T-helper 2 cell (primary cell): Measurements from ENCODE around the gene MIOS.

Source experiments
- DNase-seq, 5 experiments: peaks; one replicate each; pipeline versions ENCODE4 v3.0.0 to v3.0.0-alpha.2; 2012 to 2022

Gene MIOS

DNA sequence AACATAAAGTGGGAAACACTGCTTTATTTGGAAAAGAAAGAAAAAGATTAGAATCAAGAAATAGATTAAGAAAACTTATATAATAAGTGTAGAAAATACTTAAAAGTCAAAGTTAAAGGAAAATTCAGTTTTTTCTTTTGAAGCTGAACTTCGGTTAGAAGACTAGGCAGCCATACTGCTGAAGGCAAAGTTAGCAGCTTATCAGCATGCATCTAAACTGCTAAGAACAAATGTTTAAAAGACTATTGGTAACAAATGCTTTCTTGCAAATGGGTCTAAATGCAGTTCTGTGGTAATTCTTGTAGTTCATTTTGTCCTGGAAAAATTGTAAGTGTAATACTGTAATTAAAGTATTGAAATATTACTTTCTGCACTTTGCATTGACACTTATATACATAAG lies 18.0 kb downstream of the MIOS start:
- DNase-seq = no peak

DNA sequence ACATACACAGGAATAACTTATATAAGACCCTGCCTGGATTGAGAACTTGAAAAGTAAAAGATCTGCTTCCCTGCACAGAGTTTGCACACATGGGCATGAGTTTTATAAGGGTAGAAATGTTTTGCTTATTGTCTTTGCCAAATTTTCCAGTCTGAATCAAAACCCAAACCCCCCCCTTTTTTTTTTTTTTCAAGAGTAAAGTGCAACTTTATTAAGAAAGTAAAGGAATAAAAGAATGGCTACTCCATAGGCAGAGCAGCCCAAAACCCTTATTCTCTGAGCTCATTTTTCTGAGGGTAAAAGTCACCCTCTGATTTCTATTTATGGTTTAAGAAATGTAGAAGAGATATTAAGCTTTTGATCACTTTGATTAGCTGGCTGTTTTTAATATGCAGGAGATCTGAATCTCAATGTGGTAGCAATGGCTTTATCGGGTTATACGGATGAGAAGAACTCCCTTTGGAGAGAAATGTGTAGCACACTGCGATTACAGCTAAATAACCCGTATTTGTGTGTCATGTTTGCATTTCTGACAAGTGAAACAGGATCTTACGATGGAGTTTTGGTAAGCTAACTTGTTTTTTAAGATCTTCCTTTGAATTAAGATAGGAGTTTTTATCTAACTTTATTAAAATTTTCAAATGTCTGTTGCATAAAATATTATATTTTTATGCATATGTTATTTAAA lies 18.7 kb downstream of the MIOS start:
- DNase-seq = no peak

DNA sequence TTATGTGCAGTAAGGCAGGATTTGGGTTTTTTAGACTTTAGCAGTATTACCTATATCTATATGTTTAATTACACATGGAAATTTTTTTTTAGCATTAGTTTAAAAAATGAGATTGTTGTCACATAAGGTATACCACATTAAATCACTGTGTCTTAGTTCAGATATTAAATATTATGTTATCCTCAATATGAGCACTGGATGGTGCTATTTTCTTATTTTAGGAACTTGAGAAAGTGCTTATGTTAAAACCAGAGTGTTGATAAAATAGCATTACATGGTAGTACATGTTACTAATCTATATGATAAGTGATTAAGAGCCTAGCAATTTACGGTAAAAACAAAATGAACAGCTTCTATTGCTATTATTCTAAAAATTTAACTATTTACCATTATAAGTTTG lies 28.8 kb downstream of the MIOS start:
- DNase-seq = peak in 2 of 5 experiments; percentile 7 to 44

DNA sequence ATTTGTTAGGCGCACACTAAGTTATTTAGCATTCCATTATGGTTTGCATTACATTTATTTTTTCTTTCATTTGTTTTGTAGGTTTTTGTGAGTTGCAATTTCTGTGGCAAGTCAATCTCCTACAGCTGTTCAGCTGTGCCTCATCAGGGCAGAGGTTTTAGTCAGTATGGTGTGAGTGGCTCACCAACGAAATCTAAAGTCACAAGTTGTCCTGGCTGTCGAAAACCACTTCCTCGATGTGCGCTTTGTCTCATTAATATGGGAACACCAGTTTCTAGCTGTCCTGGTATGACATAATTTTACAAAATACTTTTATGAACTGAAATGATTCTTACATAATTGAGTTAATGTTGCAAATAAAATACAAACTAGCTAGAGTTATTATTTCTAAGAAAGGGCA lies 29.5 kb downstream of the MIOS start:
- DNase-seq = peak in 1 of 5 experiments; percentile 18

DNA sequence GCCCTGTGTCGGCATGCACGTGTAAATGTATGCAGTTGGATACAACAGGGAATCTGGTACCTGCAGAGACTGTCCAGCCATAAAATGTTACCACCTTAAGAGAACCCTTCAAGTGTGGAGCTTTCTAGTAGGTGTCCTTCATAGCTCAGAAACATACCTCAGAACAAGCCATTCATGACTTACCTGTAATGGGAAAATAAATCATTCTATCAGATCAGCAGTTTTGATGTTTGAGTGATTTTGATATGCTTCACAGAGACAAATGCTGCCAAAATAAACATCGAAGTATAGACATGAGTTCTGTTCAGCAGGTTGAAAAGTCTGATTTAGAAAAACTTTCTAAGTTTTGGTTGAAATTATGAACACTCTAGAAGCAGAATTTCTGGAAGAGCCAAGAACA lies 40.3 kb downstream of the MIOS start:
- no peak for DNase-seq

DNA sequence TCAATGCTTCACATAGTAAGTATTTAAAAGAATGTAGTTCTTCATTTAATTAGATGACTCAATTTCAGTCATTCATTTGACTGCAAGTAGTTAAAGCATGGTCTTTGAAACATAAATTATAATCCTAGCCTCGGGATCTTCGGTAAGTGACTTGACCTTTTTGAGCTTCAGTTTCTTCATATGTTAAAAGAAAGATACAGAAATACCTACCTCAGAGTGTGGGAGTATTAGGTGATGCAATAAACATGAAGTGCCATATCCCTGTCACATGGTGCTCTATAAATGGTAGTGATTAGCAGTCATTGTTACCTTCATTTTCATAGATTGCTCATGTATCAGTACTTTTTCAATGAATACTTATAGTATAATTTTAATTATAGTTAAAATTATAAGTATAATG lies 42.6 kb downstream of the MIOS start:
- no peak for DNase-seq

DNA sequence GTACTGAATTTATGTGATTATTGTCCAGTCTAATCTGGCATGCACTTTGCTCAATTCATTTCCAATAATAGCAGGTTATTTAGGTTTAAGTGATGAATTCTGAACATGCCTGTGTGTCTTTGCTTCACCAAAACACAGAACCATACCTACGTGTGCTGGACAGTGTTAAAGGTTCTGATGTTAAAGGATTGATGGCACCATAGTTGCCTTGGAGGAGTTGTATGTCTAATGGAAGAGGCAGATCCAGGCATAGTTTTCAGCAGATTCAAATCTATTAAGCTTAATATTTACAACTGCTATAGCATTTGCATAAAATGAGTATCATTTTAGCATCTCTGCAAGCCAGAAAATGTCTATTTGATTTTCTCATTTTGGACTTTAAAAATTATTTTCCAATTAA lies 45.8 kb downstream of the MIOS start:
- no peak for DNase-seq

DNA sequence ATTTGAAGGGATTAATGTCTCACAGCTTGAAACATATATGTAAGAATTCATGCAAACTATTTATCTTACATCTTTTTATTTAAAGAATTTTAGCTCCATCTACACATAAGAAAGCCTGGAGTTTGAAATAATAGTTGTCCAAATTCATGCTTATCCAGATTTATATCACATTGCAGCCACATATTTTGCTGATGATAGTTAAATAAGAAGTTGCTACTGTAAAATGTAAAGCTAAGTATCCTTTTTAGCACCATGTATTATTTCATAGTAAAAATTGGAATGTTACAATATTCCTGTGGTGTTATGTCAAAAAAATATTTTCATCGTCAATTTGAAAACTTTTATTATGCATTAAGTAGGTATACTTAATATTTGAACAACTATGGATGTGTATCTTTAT lies 46.5 kb downstream of the MIOS start:
- DNase-seq = no peak

DNA sequence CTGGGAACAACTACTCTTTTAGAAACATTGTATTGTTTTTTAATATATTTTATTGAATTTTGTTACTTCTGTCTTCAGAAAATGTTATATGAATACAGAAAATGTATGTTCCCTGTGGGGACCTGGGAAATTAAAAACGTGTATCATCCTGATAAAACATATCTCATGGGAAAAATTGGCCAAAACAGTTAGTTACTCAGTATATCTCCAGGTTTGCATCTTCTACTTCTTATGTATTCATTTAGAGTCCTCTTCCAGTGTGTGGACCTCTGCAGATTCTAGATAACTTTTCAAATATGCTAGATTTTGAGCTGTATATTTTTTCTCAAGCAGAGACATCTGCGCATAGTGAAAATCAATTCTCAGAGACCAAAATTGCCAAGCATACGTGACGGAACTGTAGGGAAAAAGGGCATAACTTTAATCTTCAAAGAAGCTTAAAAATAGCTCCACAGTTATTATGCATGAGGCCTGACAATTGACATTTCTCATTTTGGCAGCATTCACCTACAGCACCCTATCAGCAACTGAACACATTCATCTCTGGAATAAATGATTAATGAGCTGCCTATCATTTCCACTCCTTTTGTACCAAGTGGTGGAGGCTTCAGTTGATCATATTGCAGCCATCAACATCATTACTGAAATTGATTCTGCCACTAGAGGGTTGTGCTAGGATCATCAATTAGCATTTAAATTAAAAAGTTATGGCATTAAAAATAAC lies 47.5 kb downstream of the MIOS start:
- no peak for DNase-seq

DNA sequence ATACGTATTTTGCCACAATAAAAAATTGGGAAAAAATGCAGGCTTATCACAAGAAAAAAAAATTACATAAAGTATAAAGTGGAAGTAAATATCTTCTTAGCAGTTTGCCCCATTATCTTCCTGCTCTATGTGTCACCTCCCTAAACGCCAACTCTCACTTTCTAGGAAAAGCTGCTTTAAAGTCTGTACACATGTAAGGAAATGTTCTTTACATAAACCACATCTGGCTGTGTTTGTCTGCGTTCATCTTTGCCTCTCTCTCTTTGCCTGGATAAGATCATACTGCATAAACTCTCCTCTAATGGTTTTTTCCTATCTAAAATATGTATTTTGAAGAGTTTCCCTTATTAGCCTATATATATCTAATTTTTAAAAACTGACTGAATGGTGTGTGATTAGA lies 50.9 kb downstream of the MIOS start:
- no peak for DNase-seq

DNA sequence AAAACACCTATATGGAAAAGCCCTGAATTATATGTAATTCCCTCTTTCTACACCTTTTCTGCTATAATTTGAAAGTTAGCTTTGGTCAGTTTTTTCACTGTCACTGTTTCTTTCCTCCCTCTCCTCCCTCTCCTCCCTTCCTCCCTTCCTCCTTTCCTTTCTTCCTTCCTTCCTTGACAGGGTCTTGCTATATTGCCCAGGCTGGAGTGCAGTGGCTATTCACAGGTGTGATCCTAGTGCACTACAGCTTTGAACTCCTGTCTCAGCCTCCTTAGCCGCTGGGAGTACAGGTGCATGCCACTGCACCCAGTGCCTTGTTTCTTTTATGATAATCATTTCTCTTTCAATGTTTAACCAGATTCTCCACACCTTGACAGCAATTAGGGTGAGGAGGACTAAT lies 51.7 kb downstream of the MIOS start:
- DNase-seq = no peak

DNA sequence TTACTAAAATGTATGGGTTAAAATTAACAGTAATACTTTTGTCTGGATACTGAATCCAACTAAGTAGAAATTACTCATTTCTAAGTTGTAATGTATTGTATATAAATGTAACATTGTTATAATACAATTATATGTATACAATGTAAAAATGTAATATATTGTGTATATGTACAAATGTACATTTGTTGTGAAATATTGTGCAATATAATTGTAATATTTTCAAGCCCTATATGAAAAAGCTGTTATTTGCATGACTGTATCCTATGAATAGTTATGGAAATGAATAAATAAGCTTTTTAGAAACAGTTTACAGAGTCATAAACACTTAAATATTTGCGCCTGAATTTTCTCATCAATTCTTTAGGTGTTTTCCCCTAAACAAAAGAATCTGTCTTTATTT lies 53.6 kb downstream of the MIOS start:
- DNase-seq = no peak

DNA sequence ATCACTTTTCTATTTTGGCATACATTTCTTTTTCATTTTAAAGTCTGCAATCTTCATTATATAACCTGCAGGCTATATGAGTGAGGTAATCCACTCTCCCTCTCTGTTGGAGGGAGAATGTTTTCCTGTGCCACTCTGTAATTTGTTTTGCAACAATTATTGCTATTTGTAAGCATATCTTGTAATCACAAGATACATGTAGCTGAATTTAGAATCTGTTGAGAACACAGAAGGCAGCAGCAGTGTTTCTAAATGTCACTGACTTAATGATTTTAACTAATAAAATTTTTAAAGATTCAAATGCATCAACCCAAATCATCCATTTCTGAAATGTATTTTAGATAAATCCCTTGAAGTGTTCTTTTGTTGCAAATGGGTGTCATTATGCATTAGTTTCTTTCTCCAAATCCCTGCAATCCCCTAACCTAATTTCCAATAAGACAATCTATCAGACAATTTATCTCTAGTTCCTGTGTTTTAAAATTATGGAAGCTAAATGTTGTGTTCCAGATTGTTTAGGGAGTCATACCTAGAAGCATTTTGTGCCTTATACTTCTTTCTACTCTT lies 54.0 kb downstream of the MIOS start:
- no peak for DNase-seq

DNA sequence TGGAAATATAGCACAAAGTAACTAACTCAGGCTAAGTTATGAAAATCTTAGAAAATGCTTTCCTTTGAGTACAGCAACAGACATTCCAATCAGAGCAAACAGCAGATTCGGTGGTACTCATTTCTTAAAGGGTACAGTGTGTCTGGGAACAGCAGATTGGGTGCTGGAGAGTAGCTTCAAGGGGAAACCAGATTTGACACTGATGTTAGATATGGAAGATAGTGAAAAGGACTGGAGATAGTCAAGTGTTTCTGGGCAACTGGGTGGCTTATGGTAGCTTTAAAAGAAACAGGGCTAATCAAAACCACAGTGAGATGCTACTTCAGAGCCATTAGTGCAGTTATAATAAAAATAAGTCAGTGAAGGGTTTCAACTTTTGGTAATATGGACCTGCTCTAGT lies 61.8 kb downstream of the MIOS start:
- no peak for DNase-seq

DNA sequence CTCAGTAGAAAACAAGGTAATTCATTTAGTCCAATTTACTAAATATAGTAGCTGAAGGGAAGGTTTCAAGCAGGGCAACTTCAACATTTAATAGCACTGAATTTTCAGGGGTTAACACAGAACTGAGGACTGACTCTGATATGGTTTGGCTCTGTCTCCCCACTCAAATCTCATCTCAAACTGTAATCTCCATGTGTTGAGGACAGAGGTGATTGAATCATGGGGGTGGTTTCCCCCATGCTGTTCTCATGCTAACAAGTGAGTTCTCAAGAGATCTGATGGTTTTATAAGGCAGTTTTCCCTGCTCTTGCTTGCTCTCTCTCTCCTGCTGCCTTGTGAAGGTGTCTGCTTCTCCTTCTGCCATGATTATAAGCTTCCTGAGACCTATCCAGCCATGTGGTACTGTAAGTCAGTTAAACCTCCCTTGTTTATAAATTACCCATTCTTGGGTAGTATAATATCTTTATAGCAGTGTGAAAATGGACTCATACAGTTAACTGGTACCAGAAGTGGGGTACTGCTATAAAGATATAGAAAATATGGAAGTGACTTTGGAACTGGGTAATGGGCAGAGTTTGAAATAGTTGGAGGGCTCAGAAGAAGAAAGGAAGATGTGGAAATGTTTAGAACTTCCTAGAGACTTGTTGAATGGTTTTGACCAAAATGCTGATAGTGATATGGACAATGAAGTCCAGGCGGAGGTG lies 64.1 kb downstream of the MIOS start:
- DNase-seq = no peak

DNA sequence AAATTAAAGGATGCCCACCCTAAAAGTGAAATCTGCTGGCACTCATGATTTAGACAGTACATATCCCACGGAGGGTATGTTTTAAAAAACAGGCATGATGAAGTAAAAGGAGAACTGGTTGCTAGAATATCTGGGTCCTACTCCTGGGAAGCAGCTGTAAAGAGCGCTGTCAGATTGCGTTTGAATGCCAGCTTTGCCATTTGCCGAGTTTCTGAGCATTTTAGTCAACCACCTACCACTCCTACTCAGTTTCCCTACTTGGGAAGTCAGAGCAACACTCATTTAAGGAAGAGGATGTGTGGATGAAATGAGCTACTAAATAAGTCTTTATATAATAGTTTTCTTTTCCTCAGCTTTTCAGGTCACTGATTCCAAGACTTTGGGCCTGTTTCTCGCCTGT lies 72.7 kb downstream of the MIOS start:
- DNase-seq = peak in 1 of 5 experiments; percentile 15

DNA sequence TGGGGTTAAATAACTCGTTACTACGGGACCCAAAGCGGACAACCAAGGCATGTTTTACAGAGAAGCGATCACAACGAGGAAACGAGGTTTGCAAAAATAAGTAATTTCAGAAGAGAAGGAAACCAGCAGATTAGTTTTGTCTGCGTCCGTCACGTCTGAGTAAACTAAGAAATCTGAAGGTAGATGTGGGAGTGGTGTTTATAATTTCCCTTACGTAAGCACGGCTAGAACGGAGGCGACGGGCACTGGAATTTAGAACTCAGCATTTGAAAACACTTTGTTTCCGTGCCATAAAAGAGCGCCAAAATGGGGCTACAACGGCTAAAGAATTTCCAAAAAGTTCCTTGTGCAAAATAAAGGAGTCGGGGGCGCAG lies 73.2 kb downstream of the MIOS start:
- DNase-seq = peak in 3 of 5 experiments; percentile 35 to 83 (median 61)

DNA sequence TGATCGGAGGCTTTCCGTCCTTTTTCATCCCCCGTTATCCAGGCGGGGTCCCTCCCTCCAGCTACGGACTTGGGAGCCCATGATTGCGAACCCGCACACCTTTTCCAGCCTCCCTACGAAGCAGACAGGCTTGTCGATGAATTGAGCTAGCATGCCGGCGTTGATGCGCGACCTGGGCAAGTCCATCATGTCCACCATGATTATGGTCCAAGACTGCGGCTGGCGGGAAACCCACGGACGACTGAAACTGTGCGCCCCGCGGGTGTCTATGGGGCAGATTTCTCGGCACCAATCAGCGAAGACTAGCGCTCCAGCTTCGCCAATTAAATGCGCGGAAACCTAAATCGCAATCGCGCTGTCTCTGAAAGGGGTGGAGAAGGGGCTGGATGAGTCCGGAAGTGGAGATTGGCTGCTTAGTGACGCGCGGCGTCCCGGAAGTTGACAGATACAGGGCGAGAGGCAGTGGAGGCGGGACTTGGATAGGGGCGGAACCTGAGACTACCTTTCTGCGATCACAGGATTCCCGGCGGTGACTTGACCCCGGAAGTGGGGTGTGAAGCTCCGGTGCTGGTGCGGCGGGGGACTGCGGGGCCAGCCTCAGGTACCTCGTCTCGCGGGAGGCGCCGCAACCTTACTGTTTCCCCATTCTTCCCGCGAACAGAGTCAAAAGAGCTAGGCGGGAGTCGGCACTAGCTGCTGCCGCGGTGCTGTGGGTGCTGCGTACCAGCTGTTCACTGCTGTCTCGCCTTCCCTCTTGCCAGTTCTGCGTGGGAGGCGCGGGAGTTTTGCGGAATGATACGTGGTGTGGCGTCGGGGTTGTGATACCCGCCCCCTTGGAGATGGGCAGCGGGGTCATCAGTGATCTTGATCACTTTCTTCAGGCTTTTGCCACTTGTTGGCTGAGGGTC lies 73.8 kb downstream of the MIOS start, which contains the start of gene UMAD1:
TSS of gene UMAD1 (plus strand) at position 532 of the 908 bp plus-strand sequence. CDS start 32,620 bp downstream, outside the sequence.
- peak; percentile 88 to 100 (median 98) for DNase-seq

DNA sequence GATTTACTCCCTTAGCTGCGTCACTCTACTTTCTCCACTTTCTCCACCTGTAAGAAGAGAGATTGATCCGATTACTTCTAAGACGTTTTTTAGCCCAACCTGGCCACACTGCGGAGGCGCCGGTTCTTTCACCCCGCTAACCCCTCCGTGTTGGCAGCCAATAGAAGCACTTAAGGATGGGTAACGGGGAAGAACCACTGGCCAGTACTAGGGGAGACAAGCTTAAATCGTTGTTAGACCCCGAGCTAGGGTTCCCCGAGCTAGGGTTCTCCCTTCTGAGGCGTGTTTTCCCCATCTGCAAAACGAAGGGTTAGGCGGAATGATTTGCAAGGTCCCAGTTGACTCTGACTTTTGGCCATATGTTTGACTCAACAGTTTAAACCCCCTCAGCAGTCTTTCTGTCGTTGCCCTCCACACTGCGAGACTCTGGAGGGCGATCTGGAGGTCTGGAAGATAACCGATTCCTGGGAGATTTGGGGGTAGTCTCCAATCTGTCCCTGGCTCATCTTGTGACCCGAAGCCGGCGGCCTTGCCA lies 74.5 kb downstream of the MIOS start:
- no peak for DNase-seq

DNA sequence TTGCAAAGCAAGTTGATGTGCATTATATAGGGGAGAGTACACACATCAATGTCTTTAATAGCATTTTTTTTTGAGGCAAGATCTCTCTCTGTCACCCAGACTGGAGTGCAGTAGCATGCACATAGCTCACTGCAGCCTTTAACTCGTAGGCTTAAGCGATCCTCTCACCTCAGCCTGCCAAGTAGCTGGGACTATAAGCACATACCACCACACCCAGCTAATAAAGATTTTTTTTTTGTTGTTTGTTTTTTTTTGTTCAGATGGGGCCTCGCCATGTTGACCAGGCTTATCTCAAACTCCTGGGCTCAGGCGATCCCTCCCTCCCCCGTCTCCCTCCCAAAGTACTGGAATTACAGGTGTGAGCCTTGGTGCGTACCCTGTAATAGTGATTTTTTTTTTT lies 75.4 kb downstream of the MIOS start:
- no peak for DNase-seq

DNA sequence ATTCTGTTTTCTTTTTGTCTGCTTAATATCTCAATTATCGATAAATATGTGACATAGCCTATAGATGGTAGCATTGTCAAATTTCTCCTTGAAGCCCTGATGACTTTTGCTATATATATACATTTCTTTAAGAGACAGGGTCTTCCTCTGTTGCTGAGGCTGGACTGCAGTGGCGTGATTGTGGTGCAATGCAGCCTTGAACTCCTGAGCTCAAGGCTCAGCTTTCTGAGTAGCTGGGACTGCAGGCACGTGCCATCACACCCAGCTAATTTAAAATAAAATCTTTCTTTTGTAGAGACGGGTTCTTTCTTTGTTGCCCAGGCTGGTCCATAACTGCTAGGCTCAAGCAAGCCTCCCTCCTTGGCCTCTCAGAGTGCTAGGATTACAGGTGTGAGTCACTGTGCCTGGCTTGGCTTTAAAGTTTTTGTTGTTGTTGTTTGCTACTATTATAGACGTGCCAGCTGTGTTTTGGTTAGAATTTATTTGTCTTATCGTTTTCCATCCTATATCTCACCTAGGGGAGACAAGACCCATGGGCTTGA lies 80.9 kb downstream of the MIOS start:
- no peak for DNase-seq

DNA sequence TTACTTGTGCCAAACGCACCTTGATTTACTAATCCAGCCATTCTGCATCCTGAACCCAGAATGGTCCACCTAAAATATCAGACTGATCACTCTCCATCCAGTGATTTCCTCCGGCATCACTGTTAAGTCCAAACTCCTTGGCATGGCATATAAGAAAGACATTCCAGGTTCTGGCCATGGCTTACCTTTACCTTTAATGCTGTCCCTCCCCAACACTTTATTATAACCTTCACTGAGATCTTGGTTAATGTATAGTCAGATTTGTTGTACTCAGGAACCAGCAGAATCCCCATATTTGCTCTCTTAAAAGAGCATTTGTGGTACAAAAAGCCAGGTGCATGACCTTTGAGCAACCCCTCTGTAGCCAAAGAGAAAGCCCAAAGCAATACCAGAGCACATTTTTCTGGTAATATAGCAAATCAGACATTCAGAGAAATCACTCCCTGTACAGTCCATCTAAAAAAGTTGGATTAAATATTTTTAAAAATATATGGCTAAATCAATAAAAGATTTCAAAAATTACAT lies 84.1 kb downstream of the MIOS start:
- DNase-seq = no peak
